ENCODE data around the gene LARP4B.
"Not testable (repeated sequence)": the region's sequence is repeated elsewhere in the genome, so short reads cannot be mapped to it uniquely, and the experiment has no call there.

LARP4B gene

GRCh38 chr10:958106-958505, 26.6 kb upstream of the LARP4B start:
- no peak for DNase-seq (ENCODE audit: low spot score)

GRCh38 chr10:955820-956217, 24.3 kb upstream of the LARP4B start:
- DNase-seq (ENCODE audit: low spot score), result no peak

GRCh38 chr10:955127-955819, 23.8 kb upstream of the LARP4B start:
- DNase-seq (ENCODE audit: low spot score), result no peak

GRCh38 chr10:954396-954795, 22.9 kb upstream of the LARP4B start:
- DNase-seq (ENCODE audit: low spot score), result no peak

GRCh38 chr10:953836-954235, 22.3 kb upstream of the LARP4B start:
- DNase-seq (ENCODE audit: low spot score), result no peak

GRCh38 chr10:949446-949845, 17.9 kb upstream of the LARP4B start:
- no peak for DNase-seq (ENCODE audit: low spot score)

- DNase-seq (ENCODE audit: low spot score), result no peak
Observed at GRCh38 chr10:948347-948746, 16.8 kb upstream of the LARP4B start.

GRCh38 chr10:947881-948280, 16.4 kb upstream of the LARP4B start:
- no peak for DNase-seq (ENCODE audit: low spot score)

- DNase-seq (ENCODE audit: low spot score), result no peak
Observed at GRCh38 chr10:947051-947450, 15.5 kb upstream of the LARP4B start.

GRCh38 chr10:945778-946177, 14.3 kb upstream of the LARP4B start:
- DNase-seq (ENCODE audit: low spot score), result no peak

GRCh38 chr10:944034-944831, 12.7 kb upstream of the LARP4B start:
- DNase-seq (ENCODE audit: low spot score), result peak; percentile 8

GRCh38 chr10:943334-944033, 12.0 kb upstream of the LARP4B start:
- DNase-seq (ENCODE audit: low spot score), result no peak

- DNase-seq (ENCODE audit: low spot score), result no peak
Observed at GRCh38 chr10:938941-939678, 7.6 kb upstream of the LARP4B start.

- no peak for DNase-seq (ENCODE audit: low spot score)
Observed at GRCh38 chr10:934746-935406, 3.4 kb upstream of the LARP4B start.

- not testable (repeated sequence) for DNase-seq (ENCODE audit: low spot score)
Observed at GRCh38 chr10:934165-934564, 2.7 kb upstream of the LARP4B start.

GRCh38 chr10:932589-932988, 1.1 kb upstream of the LARP4B start:
- no peak for DNase-seq (ENCODE audit: low spot score)

- peak; percentile 59 for DNase-seq (ENCODE audit: low spot score)
Observed at GRCh38 chr10:930625-931325, 730 bp downstream of the LARP4B start.

GRCh38 chr10:929960-930624, 1.4 kb downstream of the LARP4B start:
- no peak for DNase-seq (ENCODE audit: low spot score)

- DNase-seq (ENCODE audit: low spot score), result no peak
Observed at GRCh38 chr10:927131-927530, 4.4 kb downstream of the LARP4B start.

- no peak for DNase-seq (ENCODE audit: low spot score)
Observed at GRCh38 chr10:926075-926698, 5.3 kb downstream of the LARP4B start.

Data from LoVo (cell line).